MM.1S (cell line): Measurements from ENCODE around the gene ERC2.

Experiments
- DNase-seq: peaks from one replicate; pipeline ENCODE4 v3.0.0-alpha.2; 2015
- H2AFZ ChIP-seq: fragments of 300-600 bp; sonication (generic); 2 replicates; pipeline ENCODE4 v1.6.0; 2016; ENCODE audit warnings: antibody characterized with exemption, low read length
- H3F3A ChIP-seq: fragments of 300-600 bp; sonication (generic); 2 replicates; pipeline ENCODE4 v1.6.1; 2016; ENCODE audit warnings: mild to moderate bottlenecking, antibody characterized with exemption, low read length, moderate library complexity, mixed read lengths; ENCODE audit not compliant: insufficient read depth
- H3K27ac ChIP-seq: fragments of 300-600 bp; sonication (generic); 2 replicates; pipeline ENCODE4 v1.5.1; 2016; ENCODE audit warnings: mild to moderate bottlenecking, low read length
- H3K27me3 ChIP-seq: fragments of 300-600 bp; sonication (generic); replicated peaks from 2 replicates; pipeline ENCODE4 v1.6.0; 2016; ENCODE audit warnings: low read length; ENCODE audit not compliant: insufficient read depth
- H3K36me3 ChIP-seq: fragments of 300-600 bp; sonication (generic); replicated peaks from 2 replicates; pipeline ENCODE4 v1.6.1; 2016; ENCODE audit warnings: mild to moderate bottlenecking, low read length, mixed read lengths; ENCODE audit not compliant: insufficient read depth
- H3K4me1 ChIP-seq: fragments of 300-600 bp; sonication (generic); 2 replicates; pipeline ENCODE4 v1.6.1; 2016; ENCODE audit warnings: low read length, mixed read lengths
- H3K4me2 ChIP-seq: fragments of 300-600 bp; sonication (generic); 2 replicates; pipeline ENCODE4 v1.6.0; 2016; ENCODE audit warnings: low read depth, low read length
- H3K4me3 ChIP-seq: fragments of 300-600 bp; sonication (generic); 2 replicates; pipeline ENCODE4 v1.5.1; 2016; ENCODE audit warnings: low read length, mixed read lengths
- H3K79me2 ChIP-seq: fragments of 300-600 bp; sonication (generic); 2 replicates; pipeline ENCODE4 v1.6.1; 2016; ENCODE audit warnings: mixed run types, low read length, mixed read lengths
- H3K9ac ChIP-seq: fragments of 300-600 bp; sonication (generic); 2 replicates; pipeline ENCODE4 v1.6.1; 2016; ENCODE audit warnings: low read length, mixed read lengths
- H3K9me2 ChIP-seq: fragments of 300-600 bp; sonication (generic); replicated peaks from 2 replicates; pipeline ENCODE4 v1.6.1; 2016; ENCODE audit warnings: mild to moderate bottlenecking, low read length, mixed read lengths; ENCODE audit not compliant: insufficient read depth
- H3K9me3 ChIP-seq: fragments of 300-600 bp; sonication (generic); replicated peaks from 2 replicates; pipeline ENCODE4 v1.6.1; 2016; ENCODE audit warnings: mild to moderate bottlenecking, low read length, mixed read lengths; ENCODE audit not compliant: insufficient read depth
- H4K20me1 ChIP-seq: fragments of 300-600 bp; sonication (generic); 2 replicates; pipeline ENCODE4 v1.6.1; 2016; ENCODE audit warnings: mild to moderate bottlenecking, low read length, moderate library complexity, mixed read lengths; ENCODE audit not compliant: insufficient read depth
- CTCF ChIP-seq: fragments of 300-600 bp; sonication (generic); IDR thresholded peaks from 2 replicates; pipeline ENCODE4 v1.5.1; 2016; ENCODE audit warnings: antibody characterized with exemption, low read length, mixed read lengths
- EZH2 ChIP-seq: fragments of 300-600 bp; sonication (generic); optimal IDR thresholded peaks from 2 replicates; pipeline ENCODE3; 2017; ENCODE audit warnings: low read depth, mild to moderate bottlenecking, antibody characterized with exemption, low read length, mixed read lengths
- EZH2phosphoT487 ChIP-seq: fragments of 300-600 bp; sonication (generic); IDR thresholded peaks from 2 replicates; pipeline ENCODE4 v1.6.1; 2018; ENCODE audit warnings: antibody characterized with exemption, low read length

Gene ERC2

DNA sequence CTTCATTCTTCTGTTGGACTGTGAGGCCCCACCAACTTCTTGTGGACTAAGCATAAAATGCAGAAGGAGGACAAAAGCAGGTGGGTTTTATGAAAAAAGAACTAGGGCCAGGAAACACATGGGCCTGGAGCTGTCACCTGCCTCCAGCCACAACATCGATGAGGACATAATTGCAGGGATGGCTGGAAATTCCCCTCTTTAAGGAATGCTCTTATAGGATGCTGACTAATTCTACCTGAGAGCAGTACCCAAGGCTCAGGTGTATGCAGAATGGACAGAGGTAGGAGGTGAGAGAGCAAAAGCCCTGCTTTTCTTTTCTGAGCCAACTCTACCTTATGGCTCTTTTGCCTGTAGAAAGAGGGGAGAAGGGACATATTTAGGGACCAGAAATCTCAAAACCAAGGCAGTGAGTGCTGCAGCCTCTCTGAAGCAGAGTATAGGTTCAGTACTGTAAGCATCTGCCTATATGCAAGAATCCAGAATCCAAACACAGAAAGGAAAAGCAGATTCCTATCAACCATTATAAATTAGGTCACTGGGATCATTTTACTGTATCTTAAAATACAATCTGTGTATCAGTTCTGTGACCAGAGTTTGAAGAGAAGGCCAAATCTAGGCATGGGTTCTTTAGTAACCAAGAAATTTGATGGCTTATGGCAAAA lies 775.8 kb downstream of the ERC2 start:
- no peak overlapping the region for H3K4me2 ChIP-seq
- no peak overlapping the region for H3K27ac ChIP-seq
- peaks cover 28% of the 10 kb centered on the region for H3K4me1 ChIP-seq

GRCh38 chr3:55691141-55691540 lies 777.1 kb downstream of the ERC2 start:
- no peaks in the 10 kb centered on the region for H3K9me3 ChIP-seq
- H3K4me2 ChIP-seq = no peak overlapping the region
- H2AFZ ChIP-seq = no peak overlapping the region
- peaks cover 41% of the 10 kb centered on the region for H3K4me1 ChIP-seq
- no peaks in the 10 kb centered on the region for H3K79me2 ChIP-seq
- H3K9me2 ChIP-seq = no peaks in the 10 kb centered on the region
- no peaks in the 10 kb centered on the region for H3K36me3 ChIP-seq
- no peaks in the 10 kb centered on the region for H3K27me3 ChIP-seq
- peaks cover 20% of the 10 kb centered on the region for H3F3A ChIP-seq
- H3K4me3 ChIP-seq = no peak overlapping the region
- TF ChIP-seq EZH2phosphoT487 (no peak), EZH2 (no peak), CTCF (no peak)
- H3K27ac ChIP-seq = no peak overlapping the region
- no peak for DNase-seq
- no peak overlapping the region for H3K9ac ChIP-seq
- H4K20me1 ChIP-seq = no peaks in the 10 kb centered on the region

More for the DNA sequence above, 775.8 kb downstream of the ERC2 start:
- H3K9ac ChIP-seq = no peak overlapping the region
- no peaks in the 10 kb centered on the region for H3K36me3 ChIP-seq
- H3K79me2 ChIP-seq = no peaks in the 10 kb centered on the region
- no peaks in the 10 kb centered on the region for H4K20me1 ChIP-seq
- H2AFZ ChIP-seq = no peak overlapping the region
- no peaks in the 10 kb centered on the region for H3K9me3 ChIP-seq
- no peak for TF ChIP-seq EZH2
- no peak for TF ChIP-seq CTCF
- TF ChIP-seq EZH2phosphoT487 = no peak
- no peak overlapping the region for H3K4me3 ChIP-seq
- H3K9me2 ChIP-seq = no peaks in the 10 kb centered on the region
- no peak for DNase-seq
- H3F3A ChIP-seq = peaks cover 11% of the 10 kb centered on the region
- H3K27me3 ChIP-seq = no peaks in the 10 kb centered on the region

- Histone ChIP-seq H3K27me3 (no peaks in the 10 kb centered on the region), H3F3A (peaks cover 20% of the 10 kb centered on the region), H3K36me3 (no peaks in the 10 kb centered on the region), H3K27ac (no peak overlapping the region), H3K9me3 (no peaks in the 10 kb centered on the region), H3K4me1 (peaks cover 41% of the 10 kb centered on the region), H3K9ac (no peak overlapping the region), H3K9me2 (no peaks in the 10 kb centered on the region), H3K4me2 (no peak overlapping the region), H4K20me1 (no peaks in the 10 kb centered on the region), H3K79me2 (no peaks in the 10 kb centered on the region), H3K4me3 (no peak overlapping the region), H2AFZ (no peak overlapping the region)
- TF ChIP-seq EZH2 = no peak
- TF ChIP-seq EZH2phosphoT487 = no peak
- TF ChIP-seq CTCF = no peak
- DNase-seq = no peak
Observed at GRCh38 chr3:55690726-55691125, 777.5 kb downstream of the ERC2 start.
